ENCODE data around the gene P4HTM.

The P4HTM gene

DNA sequence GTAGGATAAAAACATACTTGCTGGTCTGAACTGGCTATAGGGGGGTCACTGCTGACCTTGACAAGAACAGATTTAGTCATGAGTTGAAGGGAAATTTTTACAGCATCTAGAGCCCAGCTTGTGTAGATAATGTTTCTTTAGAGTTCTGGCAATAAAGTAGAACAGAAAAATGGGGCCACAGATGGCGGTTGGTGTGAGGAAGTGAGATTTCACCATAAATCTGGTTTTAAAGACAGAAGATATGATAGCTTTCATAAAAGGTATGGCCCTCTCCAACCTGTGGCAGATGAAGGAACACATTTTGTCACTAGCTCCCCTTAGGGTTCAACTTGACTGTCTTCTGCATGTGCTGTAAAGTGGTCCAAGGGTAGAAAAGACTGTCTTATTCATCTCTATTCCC lies 63.5 kb downstream of the P4HTM start:
- ChIA-PET CTCF (no interaction called here), POLR2A (interaction anchor here (0.7 kb wide), 2 partner anchors 32 to 338 kb away, joined by 5 to 7 read pairs; partner anchors contain the start of gene NDUFAF3)
- no peak for DNase-seq (ENCODE audit: extremely low spot score)
- no peak for TF ChIP-seq CTCF (IDR thresholded peaks at IDR 0.05; ENCODE audit: control extremely low read depth, extremely low read depth, low read depth, missing control alignments)

DNA sequence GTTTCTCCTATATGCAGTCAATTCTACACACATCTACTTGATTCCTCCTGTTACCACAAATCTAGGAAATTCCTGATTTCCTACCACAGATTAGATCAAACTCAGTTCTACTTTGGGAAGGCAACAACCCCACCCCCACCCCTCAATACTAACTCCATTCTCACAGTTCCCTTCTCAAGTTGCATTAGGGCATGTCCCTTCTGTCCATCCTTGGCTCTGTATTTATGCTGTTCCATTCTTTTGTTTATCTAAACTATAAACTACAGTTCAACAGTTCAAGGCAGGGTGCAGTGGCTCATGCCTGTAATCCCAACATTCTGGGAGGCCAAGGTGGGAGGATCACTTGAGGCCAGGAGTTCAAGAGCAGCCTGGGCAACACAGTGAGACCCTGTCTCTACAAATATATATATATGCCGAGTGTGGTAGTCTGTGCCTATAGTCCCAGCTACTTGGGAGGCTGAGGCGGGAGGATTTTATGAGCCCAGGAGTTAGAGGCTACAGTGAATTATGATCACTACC lies 64.4 kb downstream of the P4HTM start:
- CTCF ChIA-PET: no interaction called here
- no peak for DNase-seq (ENCODE audit: extremely low spot score)
- no peak for TF ChIP-seq CTCF (IDR thresholded peaks at IDR 0.05; ENCODE audit: control extremely low read depth, extremely low read depth, low read depth, missing control alignments)
- POLR2A ChIA-PET: no interaction called here

All from GM10248 (cell line).